K562 (cell line): ENCODE results near the gene DOK7.
"Not testable (repeated sequence)": the region's sequence is repeated elsewhere in the genome, so short reads cannot be mapped to it uniquely, and the experiment has no call there.

Experiments
- BACH1 ChIP-seq: fragments of 200-800 bp; sonication (Bioruptor generic); IDR thresholded peaks from 2 replicates; pipeline ENCODE4 v1.6.1; 2016; ENCODE audit warnings: missing genetic modification characterization, missing compliant biosample characterization
- BHLHE40 ChIP-seq: IDR thresholded peaks from 2 replicates; pipeline ENCODE4 v1.6.1; 2011; ENCODE audit warnings: low read length, improper control_type of control experiment
- CEBPB ChIP-seq: fragments of 450-650 bp; IDR thresholded peaks from 2 replicates; pipeline ENCODE4 v1.6.1; 2016; ENCODE audit warnings: missing genetic modification characterization, missing compliant biosample characterization
- CTCF ChIP-seq, 3 experiments: IDR thresholded peaks in 2 of 3; conservative IDR thresholded peaks in 1 of 3; 2 replicates each; pipeline ENCODE4 v1.5.1; 2011 to 2012; ENCODE audit warnings: low read length in 3 of 3, mild to moderate bottlenecking in 3 of 3, control low read depth in 2 of 3, improper control_type of control experiment in 1 of 3, inconsistent platforms in 1 of 3, low read depth in 1 of 3, mixed read lengths in 1 of 3, moderate library complexity in 1 of 3; ENCODE audit not compliant: insufficient read depth in 2 of 3
- ESRRA ChIP-seq: fragments of 450-650 bp; IDR thresholded peaks from 2 replicates; pipeline ENCODE4 v1.6.1; 2014; ENCODE audit warnings: low read depth, mild to moderate bottlenecking, moderate library complexity, borderline replicate concordance
- FOXK2 ChIP-seq, 2 experiments: fragments of 450-650 bp; IDR thresholded peaks in 1 of 2; conservative IDR thresholded peaks in 1 of 2; 2 replicates each; pipeline ENCODE4 v1.6.1; 2016; ENCODE audit warnings: low read depth in 2 of 2, mild to moderate bottlenecking in 1 of 2
- GABPA ChIP-seq: fragments of 200-800 bp; sonication (Bioruptor generic); conservative IDR thresholded peaks from 2 replicates; pipeline ENCODE4 v1.6.1; 2016; ENCODE audit warnings: low read depth, missing genetic modification characterization, missing compliant biosample characterization
- MAFK ChIP-seq: IDR thresholded peaks from 2 replicates; pipeline ENCODE4 v1.6.1; 2011; ENCODE audit warnings: low read length, improper control_type of control experiment
- PKNOX1 ChIP-seq: fragments of 450-650 bp; IDR thresholded peaks from 2 replicates; pipeline ENCODE4 v1.6.1; 2016
- SP1 ChIP-seq: sonication (generic); formaldehyde crosslinking; IDR thresholded peaks from 2 replicates; pipeline ENCODE4 v1.8.1; 2022; ENCODE audit warnings: mild to moderate bottlenecking, missing genetic modification reagents
- TCF7L2 ChIP-seq: fragments of 150-350 bp; IDR thresholded peaks from 2 replicates; pipeline ENCODE4 v1.6.1; 2016; ENCODE audit warnings: low read depth, mild to moderate bottlenecking, low read length, moderate library complexity
- ZEB2 ChIP-seq: fragments of 450-650 bp; IDR thresholded peaks from 2 replicates; pipeline ENCODE4 v1.6.1; 2016
- ZNF280B ChIP-seq: fragments of 250-450 bp; sonication (Bioruptor Pico); IDR thresholded peaks from 2 replicates; pipeline ENCODE4 v1.5.1; 2021; ENCODE audit warnings: mild to moderate bottlenecking
- TF ChIP-seq, protein P1 (sequence below): sonication (generic); formaldehyde crosslinking; IDR thresholded peaks from 2 replicates; pipeline ENCODE4 v1.9.0; 2022; ENCODE audit warnings: mild to moderate bottlenecking, missing genetic modification reagents

- TF ChIP-seq SP1 (CRISPR knock-in tag); PKNOX1; CTCF (IDR thresholded peaks at IDR 0.05 in 2 of 3, conservative IDR thresholded peaks at IDR 0.05 in 1 of 3; ENCODE audit: insufficient read depth in 2 of 3, low read depth in 1 of 3, low read length in 3 of 3); TCF7L2; MAFK; ZEB2; GABPA; FOXK2 (conservative IDR thresholded peaks at IDR 0.05 in 1 of 2, IDR thresholded peaks at IDR 0.05 in 1 of 2; ENCODE audit: low read depth in 2 of 2); CEBPB (tag); ESRRA; BACH1 (tag); ZNF280B; BHLHE40: not testable (repeated sequence)
- TF ChIP-seq, protein P1, sequence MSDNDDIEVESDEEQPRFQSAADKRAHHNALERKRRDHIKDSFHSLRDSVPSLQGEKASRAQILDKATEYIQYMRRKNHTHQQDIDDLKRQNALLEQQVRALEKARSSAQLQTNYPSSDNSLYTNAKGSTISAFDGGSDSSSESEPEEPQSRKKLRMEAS (CRISPR knock-in tag): not testable (repeated sequence)
These were observed 80.3 kb downstream of the DOK7 start for GRCh38 chr4:3543415-3543814.
